ENCODE data around the gene PTPRK. TPM values are rescaled to one million over a fixed set of nuclear protein-coding genes. Genes with fewer than 3 reads are reported as not detected.

PTPRK gene
- total and polyA plus RNA-seq, 2 of the 13 experiments (the other 11 are each of a cell fraction or from before 2014, with no cell fraction given), result 43.6 to 98.3 TPM

- TF ChIP-seq ZHX2 (IDR thresholded peaks at IDR 0.05; ENCODE audit: low read depth) (no peak), ZHX2 (CRISPR knock-in tag; IDR thresholded peaks at IDR 0.05; ENCODE audit: borderline replicate concordance) (no peak), CENPT (CRISPR knock-in tag; IDR thresholded peaks at IDR 0.05; ENCODE audit: low read depth) (no peak), AGO1 (IDR thresholded peaks at IDR 0.05; ENCODE audit: low read depth, low read length, poor library complexity, severe bottlenecking) (no peak), SRSF1 (optimal IDR thresholded peaks at IDR 0.05; ENCODE audit: low read depth, low read length) (no peak), ZNF484 (CRISPR knock-in tag; IDR thresholded peaks at IDR 0.05; ENCODE audit: borderline replicate concordance, low read depth) (no peak), ZNF121 (CRISPR knock-in tag; IDR thresholded peaks at IDR 0.05) (no peak), ZNF329 (CRISPR knock-in tag; IDR thresholded peaks at IDR 0.05; ENCODE audit: low read depth) (no peak), IRF9 (CRISPR knock-in tag; IDR thresholded peaks at IDR 0.05; ENCODE audit: borderline replicate concordance) (no peak), ZNF768 (CRISPR knock-in tag; IDR thresholded peaks at IDR 0.05) (no peak)
Measured at GRCh38 chr6:128144320-128144719, 376.1 kb downstream of the PTPRK start (continued).

Data from HepG2 (cell line).